Measurements from ENCODE around the gene RNPEPL1.

Gene RNPEPL1

GRCh38 chr2:240626531-240627300 is 58.4 kb downstream of the RNPEPL1 start:
- Histone ChIP-seq H3K27me3 (no peaks in the 10 kb centered on the region), H3K4me1 (peaks cover 60 to 75% (median 69%) of the 10 kb centered on the region in 10 experiments), H3K4me3 (no peak overlapping the region), H3K9ac (peak overlapping the region; percentile 51 to 74 (median 68); a peak in 21 of 22 replicates), H3K27ac (peak overlapping the region; percentile 43 to 91 (median 80); a peak in 21 of 22 replicates), H3K4me2 (peak overlapping the region; percentile 61 to 94 (median 85)), H3K36me3 (peaks cover 0 to 7% (median 0%) of the 10 kb centered on the region in 11 experiments; a peak in 4 of 22 replicates), H3K9me3 (replicated peaks in 1 of 11) (peaks cover 0 to 2% (median 2%) of the 10 kb centered on the region in 11 experiments; a peak in 12 of 22 replicates), H4K20me1 (no peaks in the 10 kb centered on the region)
- TF ChIP-seq Cebpa-rat (IDR thresholded peaks at IDR 0.05): no peak

GRCh38 chr2:240627736-240628506 is 59.6 kb downstream of the RNPEPL1 start:
- Histone ChIP-seq H3K4me3 (no peak overlapping the region), H3K9ac (peak overlapping the region in 4 of 11 experiments; percentile 5 to 69 (median 40); a peak in 3 of 22 replicates), H3K4me1 (peaks cover 48 to 63% (median 57%) of the 10 kb centered on the region in 10 experiments), H3K36me3 (peaks cover 0 to 8% (median 0%) of the 10 kb centered on the region in 11 experiments; a peak in 6 of 22 replicates), H3K4me2 (peak overlapping the region; percentile 61 to 94 (median 85); a peak in 19 of 22 replicates), H4K20me1 (no peaks in the 10 kb centered on the region), H3K27ac (peak overlapping the region in 9 of 11 experiments; percentile 14 to 91 (median 80); a peak in 12 of 22 replicates), H3K27me3 (no peaks in the 10 kb centered on the region), H3K9me3 (replicated peaks in 1 of 11) (peaks cover 10 to 15% (median 14%) of the 10 kb centered on the region in 11 experiments)
- TF ChIP-seq Cebpa-rat (IDR thresholded peaks at IDR 0.05): no peak

- Histone ChIP-seq H3K4me2 (peak overlapping the region in 10 of 11 experiments; percentile 13 to 94 (median 79); a peak in 13 of 22 replicates), H3K4me1 (peaks cover 42 to 57% (median 52%) of the 10 kb centered on the region in 10 experiments), H3K9ac (peak overlapping the region in 2 of 11 experiments; percentile 9 to 13; a peak in 1 of 22 replicates), H3K27me3 (no peaks in the 10 kb centered on the region), H3K27ac (peak overlapping the region in 4 of 11 experiments; percentile 14 to 91 (median 87); a peak in 3 of 22 replicates), H3K36me3 (peaks cover 0 to 8% (median 0%) of the 10 kb centered on the region in 11 experiments; a peak in 6 of 22 replicates), H3K9me3 (replicated peaks in 1 of 11) (peaks cover 16 to 20% (median 19%) of the 10 kb centered on the region in 11 experiments), H3K4me3 (no peak overlapping the region), H4K20me1 (no peaks in the 10 kb centered on the region)
- TF ChIP-seq Cebpa-rat (IDR thresholded peaks at IDR 0.05): no peak
Observed at GRCh38 chr2:240628507-240628807, 60.2 kb downstream of the RNPEPL1 start.

GRCh38 chr2:240628808-240629618 is 60.7 kb downstream of the RNPEPL1 start:
- peak overlapping the region in 10 of 11 experiments; percentile 13 to 94 (median 74); a peak in 11 of 22 replicates for H3K4me2 ChIP-seq
- no peak for TF ChIP-seq Cebpa-rat (IDR thresholded peaks at IDR 0.05)
- H3K4me1 ChIP-seq: peaks cover 37 to 52% (median 46%) of the 10 kb centered on the region in 10 experiments
- H3K9ac ChIP-seq: peak overlapping the region in 3 of 11 experiments; percentile 9 to 24 (median 13); a peak in 1 of 22 replicates
- peaks cover 0 to 12% (median 4%) of the 10 kb centered on the region in 11 experiments; a peak in 8 of 22 replicates for H3K36me3 ChIP-seq
- no peaks in the 10 kb centered on the region for H4K20me1 ChIP-seq
- H3K4me3 ChIP-seq: no peak overlapping the region
- no peaks in the 10 kb centered on the region for H3K27me3 ChIP-seq
- peaks cover 21 to 25% (median 25%) of the 10 kb centered on the region in 11 experiments for H3K9me3 ChIP-seq (replicated peaks in 1 of 11)
- peak overlapping the region in 2 of 11 experiments; percentile 7 to 86; a peak in 1 of 22 replicates for H3K27ac ChIP-seq

- Histone ChIP-seq H3K9ac (no peak overlapping the region), H3K4me2 (no peak overlapping the region), H3K27ac (no peak overlapping the region), H3K27me3 (no peaks in the 10 kb centered on the region), H3K4me3 (no peak overlapping the region), H3K4me1 (peaks cover 31 to 46% (median 40%) of the 10 kb centered on the region in 10 experiments), H3K36me3 (peaks cover 0 to 16% (median 6%) of the 10 kb centered on the region in 11 experiments; a peak in 8 of 22 replicates), H3K9me3 (replicated peaks in 1 of 11) (peaks cover 27 to 31% (median 31%) of the 10 kb centered on the region in 11 experiments), H4K20me1 (no peaks in the 10 kb centered on the region)
- no peak for TF ChIP-seq Cebpa-rat (IDR thresholded peaks at IDR 0.05)
Observed at GRCh38 chr2:240629619-240629967, 61.3 kb downstream of the RNPEPL1 start.

GRCh38 chr2:240629968-240630770 is 61.9 kb downstream of the RNPEPL1 start:
- H3K9ac ChIP-seq: no peak overlapping the region
- H3K27me3 ChIP-seq: no peaks in the 10 kb centered on the region
- H3K27ac ChIP-seq: no peak overlapping the region
- peaks cover 0 to 16% (median 6%) of the 10 kb centered on the region in 11 experiments; a peak in 8 of 22 replicates for H3K36me3 ChIP-seq
- peaks cover 25 to 40% (median 35%) of the 10 kb centered on the region in 10 experiments for H3K4me1 ChIP-seq
- TF ChIP-seq Cebpa-rat (IDR thresholded peaks at IDR 0.05): no peak
- no peaks in the 10 kb centered on the region for H4K20me1 ChIP-seq
- peaks cover 33 to 37% (median 36%) of the 10 kb centered on the region in 11 experiments for H3K9me3 ChIP-seq (replicated peaks in 1 of 11)
- H3K4me3 ChIP-seq: no peak overlapping the region
- H3K4me2 ChIP-seq: no peak overlapping the region
